Measurements from ENCODE around the gene LIPT1.
"Not testable (repeated sequence)": the region's sequence is repeated elsewhere in the genome, so short reads cannot be mapped to it uniquely, and the experiment has no call there.

LIPT1 gene

DNA sequence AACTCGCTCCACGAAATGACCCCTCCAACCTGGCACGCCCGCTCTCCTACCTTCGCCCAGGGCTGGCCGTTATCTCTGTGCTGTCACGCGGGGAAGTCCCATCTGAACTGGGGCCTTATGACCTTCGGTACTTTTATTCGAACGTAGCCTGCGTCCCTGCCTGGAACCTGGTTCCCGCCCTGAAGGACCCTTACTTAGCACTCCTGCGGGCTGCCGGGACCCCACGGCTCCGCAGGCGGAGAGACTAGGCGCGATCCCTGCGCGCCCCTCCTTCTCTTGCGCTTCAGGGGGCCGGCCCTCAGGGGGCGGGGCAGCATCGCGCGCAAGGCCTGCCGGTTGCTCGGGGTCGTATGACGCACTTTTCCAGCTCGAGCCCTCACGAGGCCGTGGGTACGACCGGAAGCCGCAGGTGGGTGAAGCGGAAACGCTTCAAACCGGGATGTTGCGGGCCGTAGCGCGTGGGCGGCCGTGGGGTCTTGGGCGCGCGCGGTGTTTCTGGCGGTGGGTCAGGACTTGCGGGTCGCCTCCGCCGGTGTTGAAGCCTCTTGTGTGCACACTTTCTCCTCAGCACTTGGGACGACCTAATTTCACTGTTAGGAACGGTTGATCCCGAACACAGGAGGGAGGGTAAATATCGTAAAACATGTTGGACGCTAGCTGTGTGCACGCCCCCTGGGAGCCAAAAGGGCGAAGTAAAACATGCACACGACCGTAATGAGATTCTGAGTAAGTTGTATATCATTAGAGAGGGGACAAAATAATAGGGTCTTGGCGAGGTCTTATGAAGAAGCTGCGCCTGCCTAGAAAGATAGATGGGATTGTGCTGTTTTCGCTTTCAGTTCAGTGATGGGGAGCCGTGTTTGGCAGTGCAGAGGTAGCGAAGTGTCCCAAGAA, at the start of gene LIPT1, which contains the start of gene TSGA10:
Gene LIPT1, plus strand, starts transcription at position 325 of the 894 bp plus-strand sequence. CDS start 6,991 bp downstream, outside the sequence.
Gene TSGA10, minus strand, starts transcription at position 300 of the 894 bp plus-strand sequence. CDS start 45,503 bp downstream, outside the sequence.
- in situ Hi-C loops (cut with HindIII; ENCODE audit: low pct_ligation_motif_present, low pct_unique_long_range_greater_than_20kb, low sequenced_read_pairs): no loop called here
- peak; percentile 96 for DNase-seq

GRCh38 chr2:99106913-99107312, 47.9 kb upstream of the LIPT1 start:
- in situ Hi-C loops (cut with HindIII; ENCODE audit: low pct_ligation_motif_present, low pct_unique_long_range_greater_than_20kb, low sequenced_read_pairs): no loop called here
- no peak for DNase-seq

- no peak for DNase-seq
- in situ Hi-C loops (cut with HindIII; ENCODE audit: low pct_ligation_motif_present, low pct_unique_long_range_greater_than_20kb, low sequenced_read_pairs): no loop called here
Observed at GRCh38 chr2:99111236-99111635, 43.5 kb upstream of the LIPT1 start.

DNA sequence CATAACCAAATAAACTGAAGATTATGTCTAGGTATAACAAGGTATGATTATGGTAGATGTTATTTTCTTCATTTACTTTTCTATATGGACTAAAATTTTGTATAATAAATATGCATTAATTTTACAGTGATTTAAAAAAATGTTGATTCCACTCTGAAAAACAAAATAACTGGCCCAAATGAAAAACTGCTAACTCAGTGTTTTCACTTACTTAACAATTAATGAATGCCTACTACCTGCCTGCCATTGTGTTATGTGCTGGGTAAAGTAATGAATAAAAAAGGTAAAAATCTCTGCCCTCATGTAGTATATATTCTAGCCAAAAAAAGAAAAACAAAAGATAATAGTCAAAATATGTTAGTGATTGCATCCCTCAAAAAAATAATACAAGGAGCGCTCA, 42.8 kb upstream of the LIPT1 start:
- in situ Hi-C loops (cut with HindIII; ENCODE audit: low pct_ligation_motif_present, low pct_unique_long_range_greater_than_20kb, low sequenced_read_pairs): no loop called here

GRCh38 chr2:99112617-99113016, 42.1 kb upstream of the LIPT1 start:
- DNase-seq: no peak
- in situ Hi-C loops (cut with HindIII; ENCODE audit: low pct_ligation_motif_present, low pct_unique_long_range_greater_than_20kb, low sequenced_read_pairs): no loop called here

More for the DNA sequence above, 42.8 kb upstream of the LIPT1 start:
- no peak for DNase-seq

DNA sequence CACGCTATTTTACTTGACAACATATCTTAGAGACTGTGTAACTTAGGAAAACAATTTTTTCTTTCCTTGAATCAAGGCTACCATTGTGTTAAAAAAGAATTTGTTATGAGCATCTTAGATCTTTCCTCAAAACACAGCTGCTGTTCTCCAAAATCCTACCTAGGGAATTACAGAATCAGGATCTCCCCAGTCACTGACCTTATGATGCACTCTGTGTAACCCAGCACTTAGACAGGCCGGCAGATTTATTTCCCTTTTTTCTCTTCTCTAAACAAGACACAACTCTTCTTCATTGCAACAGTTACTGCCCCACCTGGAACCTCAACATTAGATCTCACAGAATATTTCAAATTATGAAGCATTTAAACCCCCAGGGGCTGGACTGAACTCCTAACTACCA, 26.8 kb upstream of the LIPT1 start:
- DNase-seq: no peak
- in situ Hi-C loops (cut with HindIII; ENCODE audit: low pct_ligation_motif_present, low pct_unique_long_range_greater_than_20kb, low sequenced_read_pairs): no loop called here

- DNase-seq; in situ Hi-C loops (cut with HindIII; ENCODE audit: low pct_ligation_motif_present, low pct_unique_long_range_greater_than_20kb, low sequenced_read_pairs): not testable (repeated sequence)
Observed at GRCh38 chr2:99135044-99135556, 19.7 kb upstream of the LIPT1 start.

- in situ Hi-C loops (cut with HindIII; ENCODE audit: low pct_ligation_motif_present, low pct_unique_long_range_greater_than_20kb, low sequenced_read_pairs): no loop called here
- DNase-seq: peak; percentile 35
Observed at GRCh38 chr2:99139003-99139402, 15.8 kb upstream of the LIPT1 start.

DNA sequence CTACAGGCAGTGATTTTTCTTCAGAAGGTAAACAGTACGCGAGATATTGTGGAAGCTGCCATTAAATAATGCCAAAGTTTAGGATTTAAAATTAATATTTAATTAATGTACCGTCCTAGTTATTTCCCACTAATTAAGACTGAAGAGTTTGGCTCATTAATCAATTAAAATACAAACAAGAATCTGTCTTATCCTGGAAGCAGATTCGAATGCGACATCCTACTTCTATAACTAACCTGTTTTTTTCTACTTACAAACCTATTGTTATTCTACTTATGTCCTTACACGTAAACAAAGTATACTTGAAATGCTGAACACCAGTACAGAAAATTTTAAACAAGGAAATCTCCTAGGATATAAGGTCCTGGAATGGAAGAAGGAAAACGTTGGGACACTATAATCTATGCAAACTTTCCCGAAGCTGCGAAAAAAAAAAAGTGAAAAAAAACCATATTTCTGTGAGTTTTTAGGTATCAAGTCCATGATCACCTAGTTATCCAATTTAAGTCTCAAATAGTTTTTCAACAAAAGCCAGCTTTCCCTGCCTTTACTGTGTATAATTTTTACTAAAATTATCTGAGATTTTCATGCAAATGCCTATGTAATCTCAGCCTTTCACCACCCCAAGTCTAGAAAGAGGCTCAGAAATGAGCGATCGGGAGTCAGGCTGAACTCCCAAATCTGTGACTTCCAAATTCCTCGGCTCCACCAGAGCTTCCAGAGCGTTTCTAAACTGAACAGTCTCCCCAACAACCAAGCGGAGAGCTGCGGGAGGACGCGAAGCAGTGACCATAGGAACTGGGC, 14.5 kb upstream of the LIPT1 start:
- in situ Hi-C loops (cut with HindIII; ENCODE audit: low pct_ligation_motif_present, low pct_unique_long_range_greater_than_20kb, low sequenced_read_pairs): no loop called here
- DNase-seq: peak; percentile 73

DNA sequence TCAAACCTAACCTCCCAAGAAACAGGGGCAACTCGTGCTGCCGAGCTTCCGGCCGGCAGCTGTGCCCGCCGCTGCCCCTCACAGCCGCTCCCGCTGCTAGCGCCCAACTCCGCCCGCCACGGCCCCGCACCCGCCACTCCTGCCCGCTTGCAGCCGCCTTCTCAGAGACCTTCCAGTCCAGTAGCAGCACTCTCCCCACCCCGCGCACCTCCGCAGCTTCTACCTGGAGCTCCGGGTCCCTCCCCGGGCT, 14.0 kb upstream of the LIPT1 start:
- no peak for DNase-seq
- in situ Hi-C loops (cut with HindIII; ENCODE audit: low pct_ligation_motif_present, low pct_unique_long_range_greater_than_20kb, low sequenced_read_pairs): no loop called here

DNA sequence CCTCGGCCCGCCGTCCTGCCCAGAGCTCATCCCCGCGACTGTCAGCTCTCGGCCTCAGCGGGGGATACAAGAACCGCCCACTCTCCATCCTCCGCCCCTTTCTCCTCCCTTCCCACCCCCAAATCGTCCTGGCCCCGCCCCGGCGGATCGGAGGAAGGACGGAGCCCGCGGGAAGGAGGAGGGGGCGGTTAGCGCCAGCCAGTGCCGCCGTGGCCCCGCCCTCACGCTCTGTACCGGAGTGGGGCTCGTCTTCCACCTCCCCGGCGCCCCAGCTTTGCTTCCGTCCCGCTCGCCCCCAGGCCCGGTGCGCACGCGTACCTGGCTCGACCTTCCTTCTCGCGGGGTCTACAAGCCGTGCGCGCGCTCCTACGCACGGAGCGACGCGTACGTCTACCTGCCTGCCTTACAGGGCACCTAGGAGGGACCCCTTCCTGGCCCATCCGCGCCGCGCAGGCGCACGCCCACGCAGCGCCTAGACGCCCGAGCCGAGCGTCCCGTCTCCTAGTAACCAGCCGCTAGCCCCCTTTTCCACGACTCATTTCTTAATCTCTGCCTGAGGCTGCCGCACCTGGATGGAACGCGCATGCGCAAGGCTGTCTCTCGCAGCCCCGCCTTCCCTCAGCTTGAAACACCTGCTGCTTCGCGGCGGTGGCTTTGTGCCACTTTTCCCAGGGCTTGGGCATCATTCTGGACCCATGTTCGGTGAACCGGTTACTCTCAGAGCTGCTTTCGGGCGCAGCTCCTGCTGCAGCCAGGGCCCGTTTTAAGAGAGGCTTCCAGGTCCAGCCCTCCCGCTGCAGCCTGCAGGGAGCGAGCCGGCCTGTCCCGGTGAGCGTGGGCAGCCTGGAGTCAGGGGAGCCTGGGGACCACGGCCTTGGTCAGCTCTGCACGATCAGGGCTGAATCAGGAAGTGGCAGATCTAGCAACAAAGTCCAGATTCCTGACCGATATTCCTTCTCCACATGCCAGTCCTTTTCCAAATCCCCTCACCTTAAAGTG, 13.4 kb upstream of the LIPT1 start, which contains the start of gene C2orf15:
Gene C2orf15, plus strand, starts transcription at position 598 of the 999 bp plus-strand sequence. CDS start 8,852 bp downstream, outside the sequence.
- peak; percentile 96 for DNase-seq
- in situ Hi-C loops (cut with HindIII; ENCODE audit: low pct_ligation_motif_present, low pct_unique_long_range_greater_than_20kb, low sequenced_read_pairs): no loop called here

GRCh38 chr2:99150706-99151105, 4.1 kb upstream of the LIPT1 start:
- no peak for DNase-seq
- in situ Hi-C loops (cut with HindIII; ENCODE audit: low pct_ligation_motif_present, low pct_unique_long_range_greater_than_20kb, low sequenced_read_pairs): no loop called here

GRCh38 chr2:99152199-99152895, 2.4 kb upstream of the LIPT1 start:
- no peak for DNase-seq
- in situ Hi-C loops (cut with HindIII; ENCODE audit: low pct_ligation_motif_present, low pct_unique_long_range_greater_than_20kb, low sequenced_read_pairs): no loop called here

- peak; percentile 18 for DNase-seq
- in situ Hi-C loops (cut with HindIII; ENCODE audit: low pct_ligation_motif_present, low pct_unique_long_range_greater_than_20kb, low sequenced_read_pairs): no loop called here
Observed at GRCh38 chr2:99153921-99154604, 704 bp upstream of the LIPT1 start.

DNA sequence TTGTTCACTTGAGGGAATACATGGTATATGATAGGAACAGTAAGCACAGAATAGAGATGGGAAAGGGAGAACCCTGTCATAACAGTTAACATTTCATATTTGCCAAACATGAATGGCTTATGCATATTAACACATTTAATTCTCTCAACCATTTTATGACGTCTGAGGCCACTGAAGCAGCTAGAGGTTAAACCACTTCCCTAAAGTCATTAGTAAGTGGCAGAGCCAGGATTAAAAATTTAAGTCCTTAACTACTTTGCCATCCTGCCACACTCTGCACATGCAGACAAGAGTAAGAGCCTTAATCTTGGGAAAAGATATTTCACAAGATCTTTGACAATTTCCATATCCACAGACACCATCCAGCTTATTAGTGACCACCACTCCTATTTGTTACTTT, 2.1 kb downstream of the LIPT1 start:
- DNase-seq: no peak
- in situ Hi-C loops (cut with HindIII; ENCODE audit: low pct_ligation_motif_present, low pct_unique_long_range_greater_than_20kb, low sequenced_read_pairs): no loop called here

DNA sequence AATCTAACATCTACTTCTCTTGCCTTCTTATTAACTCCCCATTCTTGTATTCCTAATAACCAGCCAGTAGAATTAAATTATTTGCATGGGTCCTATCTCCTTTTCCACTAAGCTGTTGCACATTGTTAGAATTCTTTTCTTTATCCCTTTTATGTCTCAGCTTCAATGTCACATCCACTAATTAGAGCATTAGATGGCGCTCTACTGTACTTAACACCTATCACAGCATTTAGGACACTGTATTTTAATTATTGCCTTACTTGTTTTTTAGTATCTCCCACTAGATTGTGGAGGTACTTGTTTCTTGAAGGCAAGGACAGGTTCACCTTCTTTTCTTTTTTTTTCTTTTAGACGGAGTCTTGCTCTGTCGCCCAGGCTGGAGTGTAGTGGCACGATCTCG, 3.8 kb downstream of the LIPT1 start:
- in situ Hi-C loops (cut with HindIII; ENCODE audit: low pct_ligation_motif_present, low pct_unique_long_range_greater_than_20kb, low sequenced_read_pairs): no loop called here
- no peak for DNase-seq

GRCh38 chr2:99159594-99159993, 4.8 kb downstream of the LIPT1 start:
- in situ Hi-C loops (cut with HindIII; ENCODE audit: low pct_ligation_motif_present, low pct_unique_long_range_greater_than_20kb, low sequenced_read_pairs): no loop called here
- DNase-seq: no peak
